ENCODE measurements around the gene HSPA9. TPM values are rescaled to one million over a fixed set of nuclear protein-coding genes. Genes with fewer than 3 reads are reported as not detected.

HSPA9 gene
- total RNA-seq, 1 donor from 2014 or later = 247 TPM

DNA sequence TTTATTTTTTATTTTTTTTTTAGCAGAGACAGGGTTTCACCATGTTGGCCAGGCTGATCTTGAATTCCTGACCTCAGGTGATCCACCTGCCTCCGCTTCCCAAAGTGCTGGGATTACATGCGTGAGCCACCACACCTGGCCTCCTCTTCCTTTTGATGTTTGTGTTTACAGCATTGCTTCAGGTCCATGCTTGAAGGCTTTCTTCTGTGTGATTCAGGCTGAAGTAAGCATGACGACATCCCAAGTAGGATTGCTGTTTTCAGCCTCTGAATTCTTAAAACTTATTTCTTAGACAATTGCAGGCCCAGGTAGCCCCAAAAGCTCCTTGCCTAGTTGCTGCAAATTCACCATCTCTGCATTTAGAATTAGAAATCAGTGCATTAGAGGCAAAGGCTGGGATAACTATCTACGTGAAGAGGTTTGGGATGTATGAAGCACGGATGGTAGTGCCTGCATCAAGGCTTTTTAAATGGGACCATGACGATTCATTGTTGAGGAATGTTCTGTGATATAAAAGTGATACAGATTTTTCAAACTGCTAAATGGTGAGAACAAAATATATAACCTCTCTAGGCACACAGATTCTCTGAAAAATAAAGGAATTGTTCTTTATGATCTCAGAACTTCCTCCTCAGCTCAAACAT, 29.2 kb downstream of the HSPA9 start:
- Mint-ChIP-seq H3K36me3 (ENCODE audit: low read depth) (peaks cover 5% of the 10 kb centered on the region), H3K27ac (ENCODE audit: unreplicated experiment) (no peak overlapping the region), H3K27me3 (ENCODE audit: low read depth) (no peaks in the 10 kb centered on the region), H3K9me3 (no peaks in the 10 kb centered on the region), H3K4me1 (peaks cover 45% of the 10 kb centered on the region), H3K4me3 (peak overlapping the region; percentile 74)
- no peak for DNase-seq (ENCODE audit: low read depth, low spot score)
- TF ChIP-seq, protein P1, sequence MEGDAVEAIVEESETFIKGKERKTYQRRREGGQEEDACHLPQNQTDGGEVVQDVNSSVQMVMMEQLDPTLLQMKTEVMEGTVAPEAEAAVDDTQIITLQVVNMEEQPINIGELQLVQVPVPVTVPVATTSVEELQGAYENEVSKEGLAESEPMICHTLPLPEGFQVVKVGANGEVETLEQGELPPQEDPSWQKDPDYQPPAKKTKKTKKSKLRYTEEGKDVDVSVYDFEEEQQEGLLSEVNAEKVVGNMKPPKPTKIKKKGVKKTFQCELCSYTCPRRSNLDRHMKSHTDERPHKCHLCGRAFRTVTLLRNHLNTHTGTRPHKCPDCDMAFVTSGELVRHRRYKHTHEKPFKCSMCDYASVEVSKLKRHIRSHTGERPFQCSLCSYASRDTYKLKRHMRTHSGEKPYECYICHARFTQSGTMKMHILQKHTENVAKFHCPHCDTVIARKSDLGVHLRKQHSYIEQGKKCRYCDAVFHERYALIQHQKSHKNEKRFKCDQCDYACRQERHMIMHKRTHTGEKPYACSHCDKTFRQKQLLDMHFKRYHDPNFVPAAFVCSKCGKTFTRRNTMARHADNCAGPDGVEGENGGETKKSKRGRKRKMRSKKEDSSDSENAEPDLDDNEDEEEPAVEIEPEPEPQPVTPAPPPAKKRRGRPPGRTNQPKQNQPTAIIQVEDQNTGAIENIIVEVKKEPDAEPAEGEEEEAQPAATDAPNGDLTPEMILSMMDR (conservative IDR thresholded peaks at IDR 0.05) = no peak

DNA sequence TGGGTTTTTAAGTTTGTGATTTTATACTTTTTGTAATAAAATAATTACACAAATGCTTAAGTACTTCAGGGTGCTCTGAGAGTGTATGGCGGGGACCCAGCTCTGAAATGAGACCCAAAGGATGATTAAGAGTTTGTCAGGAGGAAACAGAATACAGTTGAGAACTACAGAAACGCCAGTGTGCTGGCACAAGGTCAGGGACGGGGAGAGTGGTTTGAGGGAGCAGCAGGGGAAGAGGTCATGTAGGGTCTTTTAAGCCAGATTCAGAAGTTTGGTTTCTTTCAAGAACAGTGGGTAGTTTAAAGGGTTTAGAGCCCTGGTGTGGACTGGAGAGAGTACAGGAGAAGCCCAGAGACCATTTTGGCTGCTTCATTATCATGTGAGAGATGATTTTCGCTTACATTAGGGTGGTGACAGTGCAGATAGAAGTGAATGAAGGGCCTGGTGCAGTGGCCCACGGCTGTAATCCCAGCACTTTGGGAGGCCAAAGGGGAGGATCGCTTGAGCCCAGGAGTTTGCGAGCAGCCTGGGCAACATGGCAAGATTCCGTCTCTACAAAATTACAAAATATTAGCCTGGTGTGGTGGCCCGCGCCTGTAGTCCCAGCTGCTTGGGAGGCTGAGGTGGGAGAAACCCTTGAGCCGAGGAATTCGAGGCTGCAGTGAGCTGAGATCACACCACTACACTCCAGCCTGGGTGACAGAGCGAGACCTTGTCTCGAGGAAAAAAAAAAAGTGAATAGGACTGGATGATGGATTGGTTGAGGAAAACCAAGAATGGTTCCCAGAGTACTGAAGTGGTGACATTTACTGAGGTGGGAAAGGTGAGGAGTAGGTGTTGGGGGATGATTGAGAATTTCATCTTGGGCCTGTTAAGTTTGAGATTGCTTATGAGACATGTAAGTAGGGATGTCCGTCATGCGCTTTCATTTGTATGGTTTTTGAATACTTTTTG, 30.7 kb downstream of the HSPA9 start:
- peaks cover 57% of the 10 kb centered on the region for H3K4me1 Mint-ChIP-seq

DNA sequence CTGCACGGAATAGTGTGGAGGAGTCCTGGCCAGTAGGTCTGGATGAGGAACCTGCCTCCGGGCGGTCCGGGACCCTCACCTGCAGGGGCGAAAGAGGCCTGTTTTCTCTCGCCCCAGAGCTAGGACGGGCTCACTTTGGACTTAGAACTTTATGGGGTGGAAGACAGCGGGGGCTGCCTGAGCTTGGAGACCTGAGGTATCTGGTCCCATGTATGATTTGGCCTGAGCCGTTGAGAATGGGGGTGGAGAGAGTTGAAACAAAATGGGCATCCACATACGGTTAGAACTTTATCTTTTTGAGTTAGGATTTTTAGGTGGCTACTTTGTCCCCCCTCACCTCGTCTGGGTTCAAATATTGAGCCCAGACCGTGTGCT, 31.5 kb downstream of the HSPA9 start:
- Mint-ChIP-seq H3K36me3 (ENCODE audit: low read depth) (peaks cover 7% of the 10 kb centered on the region), H3K9me3 (no peaks in the 10 kb centered on the region), H3K4me1 (peaks cover 60% of the 10 kb centered on the region), H3K27ac (ENCODE audit: unreplicated experiment) (peak overlapping the region; percentile 100), H3K27me3 (ENCODE audit: low read depth) (no peaks in the 10 kb centered on the region), H3K4me3 (peak overlapping the region; percentile 100)
- DNase-seq (ENCODE audit: low read depth, low spot score) = no peak
- TF ChIP-seq, protein P1 (conservative IDR thresholded peaks at IDR 0.05) = no peak

More for the DNA sequence above, 30.7 kb downstream of the HSPA9 start:
- H3K27me3 Mint-ChIP-seq (ENCODE audit: low read depth) = no peaks in the 10 kb centered on the region
- peaks cover 4% of the 10 kb centered on the region for H3K36me3 Mint-ChIP-seq (ENCODE audit: low read depth)
- TF ChIP-seq, protein P1 (conservative IDR thresholded peaks at IDR 0.05) = no peak
- no peaks in the 10 kb centered on the region for H3K9me3 Mint-ChIP-seq
- H3K27ac Mint-ChIP-seq (ENCODE audit: unreplicated experiment) = peak overlapping the region; percentile 100
- no peak for DNase-seq (ENCODE audit: low read depth, low spot score)
- peak overlapping the region; percentile 100 for H3K4me3 Mint-ChIP-seq

DNA sequence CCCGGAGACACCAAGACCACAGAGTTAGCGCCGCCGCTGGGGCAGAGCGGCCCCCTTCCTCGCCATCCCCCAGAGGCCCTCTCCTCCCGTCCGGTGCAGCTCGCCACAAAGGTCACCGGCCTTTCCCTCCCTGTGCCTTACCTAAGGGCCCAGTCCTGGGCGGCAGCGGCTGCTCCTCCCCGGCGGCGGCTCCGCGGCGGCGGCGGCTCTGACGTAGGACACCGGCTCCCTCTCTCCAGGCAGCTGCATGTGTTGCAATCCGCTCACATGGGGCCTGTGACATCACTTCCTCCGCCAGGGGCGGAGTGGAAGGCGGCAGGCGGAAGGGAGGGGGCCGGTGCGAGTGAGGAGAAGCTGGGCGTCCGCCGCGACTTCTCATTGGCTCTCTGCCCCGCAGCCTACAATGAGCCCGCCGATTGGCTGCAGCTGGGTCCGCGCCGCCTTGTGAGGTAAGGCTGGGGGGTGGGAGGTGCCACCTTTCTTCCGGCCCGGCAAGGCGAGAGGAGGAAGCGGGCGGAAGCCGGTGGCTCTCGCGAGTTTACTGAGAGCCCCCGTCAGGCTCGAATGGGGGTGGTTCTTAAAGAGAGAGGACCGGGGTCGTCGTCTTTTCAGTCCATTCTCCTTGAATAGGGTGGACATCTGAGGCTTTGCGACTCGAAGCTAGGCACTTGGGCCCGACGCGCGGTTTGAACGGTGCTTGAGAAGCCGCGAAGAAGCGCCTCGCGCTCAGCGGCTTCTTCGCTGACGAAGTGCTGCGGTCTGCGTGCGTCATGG, 32.1 kb downstream of the HSPA9 start, which contains the start of gene ETF1:
Gene ETF1 (minus strand): TSS at position 281 of the 774 bp plus-strand sequence. CDS start 318 bp downstream, outside the sequence.
- no peaks in the 10 kb centered on the region for H3K27me3 Mint-ChIP-seq (ENCODE audit: low read depth)
- peak within 1 kb of the TSS; percentile 100 for H3K4me3 Mint-ChIP-seq
- H3K27ac Mint-ChIP-seq (ENCODE audit: unreplicated experiment) = peak within 1 kb of the TSS; percentile 100
- peak; percentile 99 for DNase-seq (ENCODE audit: low read depth, low spot score)
- H3K9me3 Mint-ChIP-seq = no peaks in the 10 kb centered on the region
- TF ChIP-seq, protein P1 (conservative IDR thresholded peaks at IDR 0.05) = no peak
- peaks cover 59% of the 10 kb centered on the region for H3K4me1 Mint-ChIP-seq
- H3K36me3 Mint-ChIP-seq (ENCODE audit: low read depth) = peaks cover 7% of the 10 kb centered on the region
